NCI-H146 (cell line): ENCODE results near the gene TXNDC12.
A peak's percentile ranks its signal among the peaks of the same experiment; 100 is the strongest.
"Not testable (repeated sequence)": the region's sequence is repeated elsewhere in the genome, so short reads cannot be mapped to it uniquely, and the experiment has no call there.

Experiments
- DNase-seq: peaks from one replicate; lab custom pipeline; 2025; lab: John Stamatoyannopoulos, UW

Gene TXNDC12

GRCh38 chr1:52055066-52055865, at the start of gene TXNDC12:
Gene TXNDC12, minus strand, starts transcription at chr1:52055191. Its CDS starts 95 bp downstream, at chr1:52055096.
- DNase-seq: peak; percentile 93

- no peak for DNase-seq
Observed at GRCh38 chr1:52102336-52103013, 47.5 kb upstream of the TXNDC12 start.

DNA sequence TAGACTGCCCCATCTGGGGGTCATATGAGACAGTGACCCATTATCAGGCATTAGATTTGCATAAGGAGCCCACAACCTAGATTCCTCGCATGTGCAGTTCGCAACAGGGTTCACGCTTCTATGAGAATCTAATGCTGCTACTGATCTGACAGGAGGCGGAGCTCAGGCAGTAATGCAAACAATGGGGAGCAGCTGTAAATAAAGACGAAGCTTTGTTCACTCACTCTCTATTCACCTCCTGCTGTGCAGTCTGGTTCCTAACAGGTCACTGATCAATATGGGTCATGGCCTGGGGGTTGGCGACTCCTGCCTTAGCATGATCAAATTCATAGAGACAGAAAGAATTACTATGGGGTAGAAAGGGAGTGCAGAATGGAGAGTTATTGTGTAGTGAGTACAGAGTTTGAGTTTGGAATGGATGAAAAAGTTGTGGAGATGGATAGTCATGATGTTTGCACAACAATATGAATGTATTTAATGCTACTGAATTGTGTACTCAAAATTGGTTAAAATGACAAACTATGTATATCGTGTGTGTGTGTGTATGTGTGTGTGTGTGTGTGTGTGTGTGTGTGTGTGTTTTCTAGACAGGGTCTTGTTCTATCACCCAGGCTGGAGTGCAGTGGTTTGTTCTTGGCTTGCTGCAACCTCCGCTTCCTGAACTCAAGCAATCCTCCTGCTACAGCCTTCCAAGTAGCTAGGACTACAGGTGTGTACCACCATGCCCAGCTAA, 43.3 kb upstream of the TXNDC12 start:
- DNase-seq: peak; percentile 91

DNA sequence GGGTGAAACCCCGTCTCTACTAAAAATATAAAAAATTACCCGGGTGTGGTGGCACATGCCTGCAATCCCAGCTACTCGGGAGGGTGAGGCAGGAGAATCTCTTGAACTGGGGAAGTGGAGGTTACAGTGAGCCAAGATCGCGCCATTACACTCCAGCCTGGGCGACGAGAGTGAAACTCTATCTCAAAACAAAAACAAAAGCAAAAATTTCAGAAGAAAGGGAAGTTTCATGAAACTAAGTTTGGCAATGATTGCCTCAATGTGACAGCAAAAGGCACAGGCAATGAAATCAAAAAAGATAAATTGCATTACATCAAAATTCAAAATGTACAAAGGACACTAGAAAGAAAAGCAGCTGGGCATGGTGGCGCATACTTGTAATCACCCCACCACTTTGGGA, 41.2 kb upstream of the TXNDC12 start:
- DNase-seq: no peak

DNA sequence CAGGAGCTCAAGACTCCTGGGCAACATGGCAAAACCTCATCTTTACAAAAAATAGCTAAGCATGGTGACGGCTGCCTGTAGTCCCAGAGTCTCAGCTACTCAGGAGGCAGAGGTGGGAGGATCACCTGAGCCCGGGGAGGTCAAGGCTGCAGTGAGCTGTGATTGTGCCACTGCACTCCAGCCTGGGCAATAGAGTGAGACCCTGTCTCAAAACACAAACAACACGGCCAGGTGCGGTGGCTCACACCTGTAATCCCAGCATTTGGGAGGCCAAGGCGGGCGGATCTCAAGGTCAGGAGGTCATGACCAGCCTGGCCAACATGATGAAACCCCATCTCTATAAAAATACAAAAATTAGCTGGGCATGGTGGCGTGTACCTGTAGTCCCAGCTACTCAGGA, 39.3 kb upstream of the TXNDC12 start:
- DNase-seq: not testable (repeated sequence)

GRCh38 chr1:52087892-52088291, 32.9 kb upstream of the TXNDC12 start:
- not testable (repeated sequence) for DNase-seq

- no peak for DNase-seq
Observed at GRCh38 chr1:52080014-52080415, 25.0 kb upstream of the TXNDC12 start.

DNA sequence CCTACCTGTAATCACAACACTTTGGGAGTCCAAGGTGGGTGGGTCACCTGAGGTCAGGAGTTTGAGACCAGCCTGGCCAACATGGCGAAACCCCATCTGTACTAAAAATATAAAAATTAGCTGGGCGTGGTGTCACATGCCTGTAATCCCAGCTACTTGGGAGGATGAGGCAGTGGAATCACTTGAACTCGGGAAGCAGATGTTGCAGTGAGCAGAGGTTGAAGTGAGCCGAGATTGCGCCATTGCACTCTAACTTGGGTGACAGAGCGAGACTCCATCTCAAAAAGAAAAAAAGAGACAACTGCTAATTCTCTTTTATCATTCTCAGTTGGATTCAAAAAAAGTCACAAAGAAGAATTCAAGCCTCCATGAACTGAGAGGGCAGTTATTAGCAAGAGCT, 22.3 kb upstream of the TXNDC12 start:
- not testable (repeated sequence) for DNase-seq

DNA sequence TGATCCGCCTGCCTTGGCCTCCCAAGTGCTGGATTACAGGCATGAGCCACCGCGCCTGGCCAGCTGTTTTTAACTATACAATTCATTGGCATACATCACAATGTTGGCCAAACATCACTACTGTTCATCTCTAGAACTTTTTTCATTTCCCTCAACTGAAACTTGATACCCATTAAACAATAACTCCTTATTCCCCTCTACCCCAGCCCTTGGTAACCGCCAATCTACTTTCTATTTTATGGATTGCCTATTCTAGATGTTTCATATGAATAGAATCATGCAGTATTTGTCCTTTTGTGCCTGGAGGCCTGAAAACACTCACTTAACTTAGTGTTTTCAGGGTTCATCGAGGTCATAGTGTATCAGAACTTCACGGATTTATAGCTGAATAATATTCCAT, 17.3 kb upstream of the TXNDC12 start:
- DNase-seq: no peak

DNA sequence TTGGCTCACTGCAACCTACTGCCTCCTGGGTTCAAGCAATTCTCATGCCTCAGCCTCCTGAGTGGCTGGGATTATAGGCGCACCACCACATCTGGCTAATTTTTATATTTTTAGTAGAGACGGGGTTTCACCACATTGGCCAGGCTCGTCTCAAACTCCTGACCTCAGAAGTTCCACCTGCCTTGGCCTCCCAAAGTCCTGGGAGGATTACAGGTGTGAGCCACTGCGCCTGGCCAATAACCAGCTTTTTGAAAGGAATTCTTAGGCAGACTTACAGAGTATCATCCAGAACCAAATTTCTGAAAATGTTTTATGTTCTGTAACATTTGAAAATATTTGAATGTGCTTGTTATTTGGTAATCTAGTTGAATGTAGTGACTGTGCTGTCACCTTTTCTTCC, 15.7 kb upstream of the TXNDC12 start:
- no peak for DNase-seq

DNA sequence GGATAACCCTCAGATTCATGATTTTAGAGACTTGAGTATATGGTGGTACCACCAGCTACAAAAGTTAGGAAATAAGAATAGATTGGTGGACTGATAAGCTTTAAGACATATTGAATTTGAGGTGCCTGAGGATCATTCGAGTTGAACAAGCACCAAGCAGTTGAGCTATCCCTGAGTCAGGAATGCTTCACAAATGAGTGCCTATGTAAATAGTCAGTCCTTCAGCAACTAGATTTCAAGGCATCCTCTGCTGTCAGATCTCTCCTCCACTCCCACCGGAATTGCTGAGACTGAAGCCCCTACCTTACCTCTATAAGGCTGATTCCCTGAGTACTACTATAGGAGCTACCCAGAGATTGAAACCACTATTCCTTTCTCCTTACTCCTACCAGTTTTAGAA, 8.2 kb upstream of the TXNDC12 start:
- no peak for DNase-seq

GRCh38 chr1:52060822-52061221, 5.8 kb upstream of the TXNDC12 start:
- no peak for DNase-seq

DNA sequence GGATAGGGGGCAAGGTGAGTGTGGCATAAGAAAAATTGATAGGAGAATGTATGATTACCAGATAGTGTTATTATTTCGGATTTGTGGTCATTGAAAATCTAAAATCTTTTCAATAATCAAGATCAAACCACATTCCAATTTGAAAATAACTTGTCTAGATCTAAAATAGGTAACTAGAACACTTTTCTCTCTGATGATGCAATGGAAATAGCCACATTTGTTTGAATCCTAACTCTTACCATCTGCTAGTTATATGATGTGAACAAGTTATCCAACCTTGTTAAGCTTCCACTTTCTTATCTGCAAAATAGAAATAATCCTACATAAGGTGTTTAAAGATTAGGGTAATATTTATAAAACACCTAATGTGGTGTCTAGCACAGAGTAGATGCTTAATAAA, 4.9 kb upstream of the TXNDC12 start:
- no peak for DNase-seq

DNA sequence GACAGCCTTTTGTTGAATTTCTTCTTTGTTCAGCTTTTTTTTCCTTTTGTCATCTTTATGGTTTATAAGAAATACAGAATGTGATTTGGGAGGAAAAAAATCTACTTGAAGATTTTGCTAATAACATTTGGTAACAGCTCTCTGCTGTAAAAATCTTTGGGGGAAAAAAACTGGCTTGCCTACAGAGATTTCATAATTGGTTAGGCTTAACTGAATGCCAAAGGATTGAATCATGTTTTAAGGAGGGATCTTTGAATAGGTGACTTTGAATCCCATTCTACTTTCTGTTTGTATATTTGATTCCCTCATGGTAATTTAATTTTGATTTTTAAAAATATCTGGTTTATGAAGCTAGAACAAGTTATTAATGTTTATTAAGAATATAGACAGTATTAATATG, 4.3 kb upstream of the TXNDC12 start:
- no peak for DNase-seq

GRCh38 chr1:52057876-52058415, 3.0 kb upstream of the TXNDC12 start:
- no peak for DNase-seq

DNA sequence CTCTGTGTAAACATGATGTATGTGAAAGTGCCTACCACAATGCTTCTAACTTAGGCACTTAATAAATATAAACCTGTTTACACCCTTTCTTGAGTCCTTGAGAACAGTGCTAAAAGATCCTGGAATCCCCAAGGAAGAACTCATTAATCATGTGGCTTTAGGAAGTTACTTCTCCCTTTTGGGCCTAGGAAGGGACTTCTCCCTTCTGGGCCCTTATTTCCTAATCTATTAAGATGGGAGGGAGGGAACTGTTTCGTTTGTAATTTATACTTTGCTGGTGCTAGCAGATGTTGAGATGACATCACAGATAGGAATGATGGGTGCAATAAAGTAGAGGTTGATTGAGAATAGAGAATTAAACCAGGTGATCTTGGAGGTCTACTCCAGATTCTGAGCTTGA, 2.3 kb upstream of the TXNDC12 start:
- DNase-seq: no peak

DNA sequence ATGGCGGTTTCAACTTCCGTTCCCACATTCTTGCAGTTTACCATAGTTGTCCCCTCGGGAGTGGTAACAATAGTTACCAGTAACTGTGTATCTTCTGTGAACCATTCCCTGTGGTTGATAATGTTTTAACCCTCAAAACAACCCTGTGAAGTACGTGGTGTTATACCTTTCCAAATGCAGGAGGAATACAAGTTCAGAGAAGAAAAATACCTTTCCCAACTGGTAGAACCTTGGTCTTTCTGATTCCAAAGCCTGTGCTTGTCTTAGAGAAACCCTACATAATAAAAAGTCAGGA, 1.9 kb upstream of the TXNDC12 start:
- DNase-seq: no peak

DNA sequence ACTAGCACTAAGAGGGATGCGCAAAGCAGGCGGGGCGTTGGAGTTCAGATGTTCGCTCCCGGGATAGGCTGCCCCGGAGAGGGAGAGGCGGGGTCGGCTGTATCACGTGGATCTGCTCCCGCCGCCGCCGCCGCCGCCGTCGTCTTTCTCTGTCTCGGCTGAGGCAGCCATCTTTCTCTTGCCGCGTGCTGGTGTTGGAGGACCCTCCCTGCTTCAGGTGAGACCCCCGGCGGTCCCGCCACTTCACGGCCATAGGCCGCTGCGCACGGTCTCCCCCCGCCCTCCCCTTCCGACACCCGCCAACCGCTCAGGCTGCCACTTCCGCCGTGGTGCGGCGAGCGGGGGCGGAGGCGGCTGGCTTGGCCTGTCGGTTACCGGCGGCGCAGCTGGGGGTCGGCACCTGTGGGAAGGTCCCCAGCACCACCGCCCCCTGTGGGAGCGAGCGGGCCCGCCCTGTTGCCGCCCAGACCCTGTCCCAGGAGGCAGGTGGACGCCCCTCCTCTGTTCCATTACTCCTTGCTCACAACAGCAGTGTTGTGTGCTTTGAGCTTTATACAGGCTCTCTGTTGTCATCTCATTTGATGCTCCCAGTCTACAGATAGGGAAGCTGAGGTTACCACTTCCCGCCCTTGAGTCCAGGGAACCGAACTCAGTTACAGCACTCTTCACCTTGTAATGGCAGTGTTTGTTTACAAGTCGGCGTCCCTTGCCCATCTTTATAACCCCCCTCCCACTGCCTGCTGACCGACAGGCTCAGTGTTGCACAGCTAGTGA, 1.4 kb upstream of the TXNDC12 start, which contains the start of gene BTF3L4:
TSS of gene BTF3L4 (plus strand) at position 133 of the 774 bp plus-strand sequence. CDS start 3,553 bp downstream, outside the sequence.
- DNase-seq: peak; percentile 96

- DNase-seq: no peak
Observed at GRCh38 chr1:52055866-52056162, 823 bp upstream of the TXNDC12 start.

GRCh38 chr1:52054496-52055065, 410 bp downstream of the TXNDC12 start:
- DNase-seq: no peak

DNA sequence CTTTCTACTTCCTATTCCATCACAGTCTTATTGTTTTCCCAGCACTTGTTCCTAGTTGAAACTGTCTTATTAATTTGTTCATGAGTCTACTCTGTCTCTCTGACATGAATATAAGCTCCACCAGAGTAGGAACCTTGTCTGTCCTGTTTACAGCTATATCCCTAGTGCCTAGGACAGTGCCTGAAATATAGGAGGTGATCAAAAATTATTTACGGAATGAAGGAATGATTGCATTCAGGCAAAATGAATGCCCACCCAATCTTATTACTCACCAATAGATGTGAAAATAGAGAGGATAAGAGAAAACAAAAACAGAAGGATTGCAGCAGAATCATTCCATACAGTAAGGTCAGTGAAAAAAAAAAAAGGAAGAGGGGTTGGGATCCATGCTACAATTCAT, 1.1 kb downstream of the TXNDC12 start:
- no peak for DNase-seq

DNA sequence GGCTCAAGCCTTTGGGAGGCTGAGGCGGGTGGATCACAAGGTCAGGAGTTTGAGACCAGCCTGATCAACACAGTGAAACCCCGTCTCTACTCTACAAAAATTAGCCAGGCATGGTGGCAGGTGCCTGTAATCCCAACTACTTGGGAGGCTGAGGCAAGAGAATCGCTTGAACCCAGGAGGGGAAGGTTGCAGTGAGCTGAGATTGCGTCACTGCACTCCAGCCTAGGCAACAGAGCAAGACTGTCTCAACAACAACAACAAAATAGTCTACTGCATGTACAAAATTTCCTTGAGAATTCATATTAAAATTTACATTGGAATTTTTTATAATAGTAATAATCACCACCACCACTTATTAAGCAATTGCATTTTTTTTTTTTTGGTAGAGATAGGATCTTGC, 5.7 kb downstream of the TXNDC12 start:
- not testable (repeated sequence) for DNase-seq
